IMR-90 (cell line): ENCODE results near the gene PTPRK. TPM values are rescaled to one million over a fixed set of nuclear protein-coding genes. Genes with fewer than 3 reads are reported as not detected.

Source experiments
- ATAC-seq: fragments of 200-7000 bp; cut with Tn5 transposase; 2 replicates; pipeline ENCODE4 v1.9.1; 2020; ENCODE audit warnings: low read depth, mild to moderate bottlenecking, moderate library complexity
- BruUV-seq: library from RNA; stranded (reverse); fragments of 400-500 nt; replicated peaks from 2 replicates; lab custom pipeline; 2021; lab: Mats Ljungman, UMichigan
- CTCF ChIA-PET: fragments of 300-600 bp; formaldehyde crosslinking; extraction: SDS; loops from one replicate; lab custom pipeline; 2021; ENCODE audit warnings: antibody characterized with exemption; lab: Yijun Ruan, JAX
- POLR2A ChIA-PET: fragments of 300-600 bp; sonication (Branson Sonifier 250); formaldehyde crosslinking; loops from one replicate; lab custom pipeline; 2022; ENCODE audit warnings: antibody characterized with exemption; ENCODE audit not compliant: unreplicated experiment; lab: Charles Lee
- DNase-seq: peaks from one replicate; pipeline ENCODE4 v3.0.0; 2013
- H2AFZ ChIP-seq: replicated peaks from 2 replicates; pipeline ENCODE3; 2013; ENCODE audit warnings: low read length, mild to moderate bottlenecking; ENCODE audit not compliant: poor library complexity
- H2AK5ac ChIP-seq: 2 replicates; pipeline ENCODE4 v1.6.1; 2013; ENCODE audit warnings: low read depth, low read length, inconsistent platforms
- H2AK9ac ChIP-seq: replicated peaks from 2 replicates; pipeline ENCODE3; 2013; ENCODE audit warnings: mild to moderate bottlenecking, low read depth, low read length, moderate library complexity; ENCODE audit not compliant: poor library complexity
- H2BK120ac ChIP-seq: 2 replicates; pipeline ENCODE4 v1.6.1; 2013; ENCODE audit warnings: low read depth, low read length, inconsistent platforms
- H2BK15ac ChIP-seq: 3 replicates; pipeline ENCODE4 v1.6.1; 2013; ENCODE audit warnings: low read depth, low read length, inconsistent platforms
- H2BK20ac ChIP-seq: 2 replicates; pipeline ENCODE4 v1.6.1; 2013; ENCODE audit warnings: low read depth, mild to moderate bottlenecking, inconsistent platforms, low read length, moderate library complexity
- H2BK5ac ChIP-seq: 2 replicates; pipeline ENCODE4 v1.6.1; 2013; ENCODE audit warnings: mild to moderate bottlenecking, low read depth, low read length, inconsistent platforms; ENCODE audit not compliant: poor library complexity, severe bottlenecking
- H3K14ac ChIP-seq: replicated peaks from 2 replicates; pipeline ENCODE4 v1.6.1; 2013; ENCODE audit warnings: low read depth, low read length, inconsistent platforms
- H3K18ac ChIP-seq: 2 replicates; pipeline ENCODE4 v1.6.1; 2013; ENCODE audit warnings: low read depth, low read length, control low read depth
- H3K23ac ChIP-seq: 2 replicates; pipeline ENCODE4 v1.6.1; 2013; ENCODE audit warnings: low read depth, low read length, inconsistent platforms
- H3K27ac ChIP-seq: 2 replicates; pipeline ENCODE4 v1.5.1; 2013; ENCODE audit warnings: mild to moderate bottlenecking, control low read depth, low read length; ENCODE audit not compliant: insufficient read depth
- H3K27me3 ChIP-seq: 2 replicates; pipeline ENCODE4 v1.6.1; 2013; ENCODE audit warnings: low read length; ENCODE audit not compliant: control insufficient read depth, insufficient read depth
- H3K36me3 ChIP-seq: 2 replicates; pipeline ENCODE4 v1.6.1; 2013; ENCODE audit warnings: low read length, mixed read lengths; ENCODE audit not compliant: control insufficient read depth, insufficient read depth
- H3K4ac ChIP-seq: 2 replicates; pipeline ENCODE4 v1.6.1; 2013; ENCODE audit warnings: low read depth, low read length, inconsistent platforms
- H3K4me1 ChIP-seq: 2 replicates; pipeline ENCODE4 v1.6.1; 2013; ENCODE audit warnings: low read length, mixed read lengths; ENCODE audit not compliant: control insufficient read depth, insufficient read depth
- H3K4me2 ChIP-seq: 2 replicates; pipeline ENCODE4 v1.6.1; 2013; ENCODE audit warnings: low read depth, mild to moderate bottlenecking, control low read depth, low read length, moderate library complexity
- H3K4me3 ChIP-seq: 2 replicates; pipeline ENCODE4 v1.5.1; 2013; ENCODE audit warnings: low read depth, mild to moderate bottlenecking, control low read depth, low read length, moderate library complexity; ENCODE audit not compliant: insufficient read depth
- H3K56ac ChIP-seq: 2 replicates; pipeline ENCODE4 v1.6.1; 2013; ENCODE audit warnings: low read length, inconsistent platforms; ENCODE audit not compliant: insufficient read depth; ENCODE audit errors: extremely low read depth
- H3K79me1 ChIP-seq, 2 experiments: 2 replicates each; pipeline ENCODE4 v1.6.1; 2013; ENCODE audit warnings: low read length in 2 of 2, inconsistent platforms in 1 of 2, low read depth in 1 of 2
- H3K9ac ChIP-seq: 2 replicates; pipeline ENCODE4 v1.6.1; 2013; ENCODE audit warnings: low read depth, low read length, control low read depth
- H3K9me1 ChIP-seq: 2 replicates; pipeline ENCODE4 v1.6.1; 2013; ENCODE audit warnings: low read length, inconsistent platforms; ENCODE audit not compliant: insufficient read depth
- H3K9me3 ChIP-seq: 2 replicates; pipeline ENCODE4 v1.6.1; 2013; ENCODE audit warnings: low read length; ENCODE audit not compliant: control insufficient read depth, insufficient read depth
- H4K20me1 ChIP-seq: 2 replicates; pipeline ENCODE4 v1.6.1; 2013; ENCODE audit warnings: low read length, inconsistent platforms; ENCODE audit not compliant: insufficient read depth
- H4K5ac ChIP-seq: 2 replicates; pipeline ENCODE4 v1.6.1; 2013; ENCODE audit warnings: mild to moderate bottlenecking, low read depth, low read length, control low read depth
- H4K8ac ChIP-seq, 2 experiments: 2 replicates each; pipeline ENCODE4 v1.6.1; 2013; ENCODE audit warnings: low read depth in 2 of 2, low read length in 2 of 2, control low read depth in 1 of 2, inconsistent platforms in 1 of 2
- H4K91ac ChIP-seq: 2 replicates; pipeline ENCODE4 v1.6.1; 2013; ENCODE audit warnings: low read depth, low read length, inconsistent platforms; ENCODE audit not compliant: insufficient read depth
- BHLHE40 ChIP-seq: fragments of 150-350 bp; IDR thresholded peaks from 2 replicates; pipeline ENCODE4 v1.6.1; 2016; ENCODE audit warnings: mild to moderate bottlenecking, low read depth, low read length
- CEBPB ChIP-seq: IDR thresholded peaks from 2 replicates; pipeline ENCODE4 v1.6.1; 2012; ENCODE audit warnings: low read depth, low read length, improper control_type of control experiment
- CHD1 ChIP-seq: IDR thresholded peaks from 2 replicates; pipeline ENCODE4 v1.6.1; 2012; ENCODE audit warnings: low read depth, low read length, improper control_type of control experiment
- CTCF ChIP-seq: conservative IDR thresholded peaks from 2 replicates; pipeline ENCODE4 v1.5.1; 2012; ENCODE audit warnings: mild to moderate bottlenecking, low read depth, low read length, improper control_type of control experiment
- FOS ChIP-seq: fragments of 150-350 bp; IDR thresholded peaks from 2 replicates; pipeline ENCODE4 v1.6.1; 2016; ENCODE audit warnings: low read depth, low read length
- NFE2L2 ChIP-seq: fragments of 150-350 bp; IDR thresholded peaks from 2 replicates; pipeline ENCODE4 v1.6.1; 2016; ENCODE audit warnings: low read depth, mild to moderate bottlenecking, low read length
- RAD21 ChIP-seq: IDR thresholded peaks from 2 replicates; pipeline ENCODE4 v1.6.1; 2012; ENCODE audit warnings: low read length, improper control_type of control experiment
- SMC3 ChIP-seq: fragments of 150-350 bp; IDR thresholded peaks from 2 replicates; pipeline ENCODE4 v1.6.1; 2016; ENCODE audit warnings: low read depth, mild to moderate bottlenecking, antibody characterized with exemption, low read length, moderate library complexity
- WGBS, 2 experiments: methylation state at CpG; one replicate each; pipeline versions ENCODE4 v1.1.5 to v1.1.7; 2013; ENCODE audit warnings: missing lambda C conversion rate in 2 of 2; ENCODE audit not compliant: insufficient read length in 1 of 2; ENCODE audit errors: extremely low coverage in 2 of 2; 5-methylcytosine and 5-hydroxymethylcytosine counted together
- dilution Hi-C: fragments of 300-500 bp; cut with HindIII; formaldehyde crosslinking; loops from one replicate; pipeline ENCODE4 v1.14.3; 2018; ENCODE audit warnings: low sequenced_read_pairs; ENCODE audit not compliant: unreplicated experiment
- in situ Hi-C: fragments of 300-500 bp; cut with MboI; formaldehyde crosslinking; loops from 3 replicates; pipeline ENCODE4 v1.14.3; 2019; ENCODE audit warnings: low sequenced_read_pairs, inconsistent platforms, mixed read lengths
- intact Hi-C: fragments of 100-400 bp; cut with micrococcal nuclease; formaldehyde crosslinking; loops from 2 replicates; pipeline ENCODE4 v1.10.0; 2022
- polyA plus RNA-seq, 3 experiments: library from polyadenylated mRNA; depleted of rRNA; stranded (reverse); fragments of >200 nt; gene quantifications; 2 replicates each; pipeline ENCODE4 v1.2.3, GENCODE V29; 2012; ENCODE audit warnings: low replicate concordance in 1 of 3
- total RNA-seq: library from RNA; depleted of rRNA; stranded (reverse); fragments of >200 nt; gene quantifications from 2 replicates; pipeline ENCODE4 v1.2.3, GENCODE V29; 2012

Gene PTPRK
- total and polyA plus RNA-seq, 2 of the 4 experiments (the other 2 are of a cell fraction): 18.0 to 80.8 TPM

- Histone ChIP-seq H4K8ac (no peak overlapping the region), H2BK120ac (no peak overlapping the region), H3K4me3 (no peak overlapping the region), H3K18ac (no peak overlapping the region), H3K4me2 (no peak overlapping the region), H2BK20ac (no peak overlapping the region), H4K5ac (no peak overlapping the region), H3K56ac (no peak overlapping the region), H2BK15ac (no peak overlapping the region), H3K4me1 (peaks cover 2% of the 10 kb centered on the region), H3K9ac (no peak overlapping the region), H3K79me1 (peaks cover 7 to 38% of the 10 kb centered on the region in 2 experiments; a peak in 3 of 4 replicates), H3K36me3 (no peaks in the 10 kb centered on the region), H2BK5ac (no peak overlapping the region), H4K91ac (no peak overlapping the region), H4K20me1 (peaks cover 10% of the 10 kb centered on the region; the same call in 1 of the 2 replicates), H3K4ac (no peak overlapping the region), H3K23ac (no peak overlapping the region), H3K27me3 (no peaks in the 10 kb centered on the region), H2AFZ (no peak overlapping the region), H3K9me1 (no peaks in the 10 kb centered on the region), H3K14ac (no peak overlapping the region), H2AK9ac (no peak overlapping the region), H3K9me3 (no peaks in the 10 kb centered on the region), H2AK5ac (no peak overlapping the region), H3K27ac (no peak overlapping the region)
- no TSS peak for BruUV-seq
- dilution Hi-C loops: no loop called here
- POLR2A ChIA-PET: no interaction called here
- intact Hi-C loops: no loop called here
- in situ Hi-C loops: no loop called here
- DNase-seq: no peak
- ATAC-seq: no peak
- TF ChIP-seq NFE2L2 (no peak), SMC3 (no peak), RAD21 (no peak), CTCF (no peak), FOS (no peak), CEBPB (no peak), BHLHE40 (no peak), CHD1 (no peak)
- CTCF ChIA-PET: no interaction called here
- 100% methylated on average over 1 of the region's 5 CpGs; no CpG with 5 or more reads in 1 of the 2 experiments for WGBS, 2 experiments
Measured at GRCh38 chr6:128302942-128303341, 217.5 kb downstream of the PTPRK start.
